Forelimb muscle (tissue), 1 donor: ENCODE data around the gene MSH5. TPM values are rescaled to one million over a fixed set of nuclear protein-coding genes. Genes with fewer than 3 reads are reported as not detected.
A peak's percentile ranks its signal among the peaks of the same experiment; 100 is the strongest.

Experiments
- DNase-seq: peaks from one replicate; pipeline ENCODE4 v3.0.0-alpha.2; 2013; ENCODE audit warnings: low read depth
- polyA plus RNA-seq: library from polyadenylated mRNA; unstranded; fragments of 120-200 nt; gene quantifications from one replicate; pipeline ENCODE4 v1.2.1, GENCODE V29; 2013; ENCODE audit not compliant: insufficient read length

MSH5 gene
- polyA plus RNA-seq, 1 donor = 14.2 TPM

GRCh38 chr6:31729979-31730630 is 9.7 kb upstream of the MSH5 start:
- DNase-seq = peak; percentile 74

DNA sequence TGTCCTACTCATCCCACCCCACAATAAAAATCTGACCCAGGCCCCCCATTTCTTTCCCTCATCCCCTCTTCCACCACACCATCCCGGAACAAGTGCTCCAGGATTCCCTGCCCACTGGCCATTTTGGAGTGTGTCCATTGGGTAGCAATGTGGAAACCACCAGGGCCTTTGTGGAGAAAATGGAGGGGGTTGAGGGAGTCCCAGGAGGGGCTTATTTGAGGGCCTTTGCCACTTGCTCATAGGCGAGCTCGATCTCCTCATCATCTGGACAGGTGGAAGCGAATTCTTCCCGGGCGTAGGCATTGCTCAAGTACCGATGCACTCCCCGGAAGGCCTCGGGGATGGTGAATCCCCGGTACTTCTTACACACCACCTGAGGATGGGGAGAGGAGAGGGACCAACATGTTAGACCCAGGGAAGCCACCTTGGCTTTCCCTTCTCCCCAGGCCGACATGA is 9.1 kb upstream of the MSH5 start:
- no peak for DNase-seq

GRCh38 chr6:31732029-31732428 is 7.8 kb upstream of the MSH5 start:
- no peak for DNase-seq

DNA sequence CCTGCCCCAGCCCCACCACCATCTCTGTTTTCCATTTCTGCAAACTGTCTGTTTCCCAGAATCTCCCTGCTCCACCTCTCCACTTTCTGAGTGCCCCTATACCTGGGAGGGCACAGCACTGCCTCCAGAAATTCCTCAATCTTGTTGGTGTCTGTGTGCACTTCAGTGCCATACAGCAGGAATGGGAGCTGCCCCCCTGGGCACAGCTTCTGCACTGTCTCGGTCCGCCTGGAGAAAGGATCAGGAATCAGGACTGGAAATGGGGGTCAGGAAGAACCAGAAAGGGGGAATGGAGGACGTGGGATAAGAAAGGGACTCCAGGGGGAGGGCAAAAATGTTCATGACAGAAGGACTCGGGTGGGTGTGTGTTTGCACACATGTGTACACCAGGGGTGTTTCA is 6.1 kb upstream of the MSH5 start:
- DNase-seq = no peak

- no peak for DNase-seq
Observed at GRCh38 chr6:31734247-31734820, 5.5 kb upstream of the MSH5 start.

GRCh38 chr6:31734821-31735406 is 4.9 kb upstream of the MSH5 start:
- DNase-seq = no peak

- no peak for DNase-seq
Observed at GRCh38 chr6:31736021-31736767, 3.6 kb upstream of the MSH5 start, which contains the start of gene CLIC1. TSS of gene CLIC1 (minus strand) at chr6:31736530. CDS start at chr6:31736300, 230 bp downstream.

- DNase-seq = no peak
Observed at GRCh38 chr6:31736768-31737314, 3.0 kb upstream of the MSH5 start.

- DNase-seq = no peak
Observed at GRCh38 chr6:31737315-31737990, 2.4 kb upstream of the MSH5 start.

DNA sequence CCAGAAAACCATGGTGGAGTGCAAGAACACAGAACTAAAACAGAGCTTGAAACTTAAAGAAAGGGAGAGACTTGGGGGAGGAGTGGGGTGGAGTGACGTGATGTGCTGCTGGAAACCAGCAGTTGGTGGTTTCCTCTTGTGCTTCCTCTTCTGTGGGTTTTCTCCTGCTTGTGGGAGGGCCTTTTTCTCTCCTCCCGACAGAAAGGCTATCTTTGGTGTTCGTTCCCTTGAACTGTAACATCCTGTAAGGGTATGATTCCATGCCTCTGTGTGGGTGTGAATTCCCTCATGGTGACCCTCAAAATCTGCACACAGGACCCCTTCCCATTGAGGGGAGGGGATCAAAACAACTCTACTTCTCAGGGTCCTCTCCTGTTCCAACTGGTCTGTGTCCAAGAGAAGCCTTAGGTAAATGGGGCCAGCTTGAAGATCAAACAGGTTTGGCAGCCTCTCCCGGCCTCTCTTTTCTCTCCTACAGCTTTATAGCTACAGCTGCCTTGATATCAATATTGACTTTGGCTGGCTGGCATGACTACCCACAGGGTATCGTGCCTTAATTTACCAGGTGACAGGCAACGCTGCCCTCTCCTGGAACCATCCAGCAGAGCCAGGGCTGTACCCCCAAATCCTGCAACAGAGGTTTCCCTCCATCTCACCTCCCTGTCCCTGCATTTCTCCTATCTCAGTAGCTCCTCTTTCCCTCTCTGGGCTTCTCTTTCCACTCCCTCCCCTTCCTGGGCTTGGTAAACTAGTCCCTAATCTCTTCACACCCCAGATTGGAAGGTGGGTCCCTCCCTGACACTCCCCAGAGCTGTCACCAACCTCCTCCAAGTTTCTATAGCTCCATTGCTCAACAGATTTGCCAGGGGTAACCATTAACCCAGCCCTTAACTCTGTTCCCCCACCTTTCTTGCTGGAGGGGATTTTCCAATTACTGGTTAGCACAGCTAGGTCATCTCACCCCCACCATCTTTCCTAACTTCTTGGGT is 1.5 kb upstream of the MSH5 start:
- no peak for DNase-seq

DNA sequence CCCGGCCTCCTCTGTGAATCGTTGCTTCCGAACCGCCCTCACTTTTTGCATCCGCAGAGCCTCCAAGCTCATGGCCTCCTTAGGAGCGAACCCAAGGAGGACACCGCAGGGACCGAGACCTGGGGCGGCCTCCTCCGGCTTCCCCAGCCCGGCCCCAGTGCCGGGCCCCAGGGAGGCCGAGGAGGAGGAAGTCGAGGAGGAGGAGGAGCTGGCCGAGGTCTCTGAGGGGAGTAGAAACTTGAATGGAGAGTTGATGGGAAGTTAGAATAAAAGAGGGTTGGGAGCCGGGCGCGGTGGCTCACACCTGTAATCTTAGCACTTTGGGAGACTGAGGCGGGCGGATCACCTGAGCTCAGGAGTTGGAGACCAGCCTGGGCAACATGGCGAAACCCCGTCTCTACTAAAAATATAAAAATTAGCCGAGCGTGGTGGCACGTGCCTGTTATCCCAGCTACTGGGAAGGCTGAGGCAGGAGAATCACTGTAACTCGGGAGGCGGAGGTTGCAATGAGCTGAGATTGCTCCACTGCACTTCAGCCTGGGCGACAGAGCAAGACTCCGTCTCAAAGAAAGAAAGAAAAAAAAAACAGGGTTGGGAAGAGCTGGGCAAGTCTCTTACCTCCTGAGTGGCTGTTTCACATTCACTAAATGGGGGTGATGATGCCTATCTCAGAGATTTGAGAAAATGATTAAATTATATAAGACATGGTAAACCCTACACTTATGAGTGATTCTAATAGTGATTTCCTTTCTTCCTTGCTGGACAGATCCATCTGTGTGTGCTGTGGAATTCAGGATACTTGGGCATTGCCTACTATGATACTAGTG is 805 bp downstream of the MSH5 start:
- DNase-seq = no peak

DNA sequence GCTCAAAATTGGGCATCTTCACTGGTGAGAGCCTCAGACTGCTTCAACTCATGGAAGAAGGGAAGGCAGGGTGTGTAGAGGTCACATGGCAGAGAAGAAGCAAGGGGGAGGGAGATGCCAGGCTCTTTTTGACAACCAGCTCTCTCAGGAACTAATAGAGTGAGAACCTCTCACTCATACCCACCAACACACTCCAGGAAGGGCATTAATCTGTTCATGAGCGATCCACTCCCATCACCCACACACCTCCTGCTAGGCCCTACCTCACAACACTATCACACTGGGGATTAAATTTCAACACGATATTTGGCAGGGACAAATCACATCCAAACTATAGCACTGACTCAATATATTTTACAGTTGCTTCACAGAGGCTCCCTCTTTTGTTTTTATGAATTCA is 2.0 kb downstream of the MSH5 start:
- no peak for DNase-seq

DNA sequence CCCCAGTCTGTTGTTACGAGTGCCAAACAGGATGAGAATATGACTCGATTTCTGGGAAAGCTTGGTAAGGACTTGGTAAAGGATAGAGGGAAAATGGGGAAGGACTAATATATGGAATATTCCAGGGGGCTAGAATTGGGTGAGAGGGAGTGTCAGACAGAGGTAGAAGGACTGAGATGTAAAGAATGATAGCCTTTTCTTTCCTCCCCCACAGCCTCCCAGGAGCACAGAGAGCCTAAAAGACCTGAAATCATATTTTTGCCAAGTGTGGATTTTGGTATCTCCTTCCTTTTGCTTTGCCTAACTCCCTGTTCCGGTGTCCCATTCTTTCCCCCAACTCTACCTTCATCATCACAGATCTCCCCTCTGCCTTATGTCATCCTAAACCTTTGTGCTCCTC is 3.1 kb downstream of the MSH5 start:
- DNase-seq = no peak

DNA sequence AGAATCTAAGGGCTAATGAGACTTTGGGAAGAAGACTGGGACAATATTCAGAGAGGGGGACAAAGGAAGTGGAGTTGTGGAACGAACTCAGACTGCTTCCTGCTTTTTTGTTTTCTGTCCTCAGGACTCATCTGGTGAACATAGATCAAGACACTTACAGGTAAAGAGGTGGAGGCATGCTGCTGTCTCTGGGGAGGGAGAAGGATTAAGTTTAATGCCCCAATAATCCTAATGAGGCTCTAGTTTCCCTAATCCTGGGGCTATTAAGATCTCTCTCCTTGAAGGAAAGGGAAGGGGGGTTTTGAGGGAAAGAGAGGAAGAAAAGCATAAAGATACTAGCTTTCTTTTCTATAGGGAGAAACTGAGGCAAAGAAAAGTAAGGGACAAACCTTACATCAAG is 4.6 kb downstream of the MSH5 start:
- DNase-seq = no peak

DNA sequence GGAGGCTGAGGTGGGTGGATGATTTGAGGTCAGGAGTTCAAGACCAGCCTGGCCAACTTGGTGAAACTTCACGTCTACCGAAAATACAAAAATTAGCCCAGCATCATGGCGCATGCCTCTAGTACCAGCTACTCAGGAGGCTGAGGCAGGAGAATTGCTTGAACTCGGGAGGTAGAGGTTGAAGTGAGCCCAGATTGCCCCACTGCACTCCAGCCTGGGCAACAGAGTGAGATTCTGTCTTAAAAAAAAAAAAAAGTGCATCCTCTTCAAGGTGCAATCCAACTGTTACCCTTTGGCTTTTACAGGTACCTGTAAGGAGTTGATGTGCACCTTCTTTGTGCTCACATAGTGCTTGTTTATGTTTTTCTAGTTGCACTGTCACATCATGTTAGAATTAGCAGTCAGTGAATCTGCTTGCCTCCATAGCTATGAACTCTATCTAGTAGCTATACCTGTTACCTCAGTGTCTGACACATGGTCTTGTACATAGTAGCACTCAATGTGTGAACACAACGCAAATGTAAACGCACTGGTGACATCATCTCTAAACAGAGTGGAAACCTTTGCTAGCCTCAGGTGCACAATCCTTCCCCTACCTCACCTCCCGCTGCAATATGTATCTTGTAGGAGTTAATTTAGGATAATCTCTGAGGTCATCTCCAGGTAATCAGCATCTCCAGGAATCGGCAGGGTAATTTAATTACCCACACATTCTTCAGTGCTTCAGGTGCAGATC is 9.7 kb downstream of the MSH5 start:
- no peak for DNase-seq

DNA sequence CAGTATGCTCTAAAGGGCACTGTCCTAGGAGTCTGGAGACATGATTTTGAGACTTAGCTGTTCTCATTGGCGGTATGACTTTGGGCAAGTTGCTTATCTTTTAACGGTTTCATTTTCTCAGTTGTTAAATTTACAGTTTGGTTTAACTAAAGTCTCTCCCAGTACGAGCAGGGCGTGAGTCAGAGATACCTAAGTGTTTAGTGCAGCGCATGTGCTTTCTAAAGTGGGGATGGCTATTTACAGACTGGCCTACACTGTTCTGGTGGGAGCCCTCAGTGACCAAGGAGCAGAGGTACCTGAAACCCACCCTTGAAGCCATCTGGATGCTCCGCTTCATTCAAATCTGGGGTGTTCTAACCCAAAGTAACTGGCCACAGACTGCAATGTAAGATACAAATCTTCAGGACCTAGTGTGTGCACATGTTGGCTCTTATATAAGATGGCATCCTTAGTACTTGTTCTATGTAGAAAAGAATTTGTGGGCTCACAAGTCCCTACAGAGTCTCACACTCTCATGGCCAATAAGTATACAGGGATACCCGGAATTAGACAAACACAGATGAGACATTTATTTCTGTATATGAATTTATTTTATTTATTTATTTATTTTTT is 10.7 kb downstream of the MSH5 start:
- no peak for DNase-seq

DNA sequence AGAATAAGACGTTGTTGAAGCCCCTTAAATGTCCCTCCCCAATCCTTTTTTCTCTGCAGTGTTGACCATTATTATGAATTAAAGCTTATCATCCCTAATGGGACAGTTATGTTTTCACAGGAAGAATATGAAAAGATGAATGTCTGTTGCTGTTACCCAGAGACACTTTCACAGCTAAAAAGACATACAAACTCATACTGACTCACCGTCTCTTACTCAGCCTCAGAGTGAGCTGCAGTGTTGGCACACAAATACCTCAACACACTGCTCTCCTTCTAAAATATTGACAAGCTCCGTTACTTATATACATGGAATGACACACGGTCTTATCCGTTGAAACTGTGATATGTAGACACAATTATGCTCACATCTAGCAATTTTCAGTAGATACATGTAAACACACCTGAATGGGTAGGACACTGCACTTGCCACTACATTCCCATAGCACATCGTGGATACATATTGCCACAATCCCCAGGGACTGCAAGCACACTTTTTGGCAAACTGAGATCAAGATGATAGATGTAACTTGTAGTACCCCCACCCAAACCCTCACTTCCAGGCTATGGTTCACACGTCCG is 13.0 kb downstream of the MSH5 start:
- DNase-seq = no peak

DNA sequence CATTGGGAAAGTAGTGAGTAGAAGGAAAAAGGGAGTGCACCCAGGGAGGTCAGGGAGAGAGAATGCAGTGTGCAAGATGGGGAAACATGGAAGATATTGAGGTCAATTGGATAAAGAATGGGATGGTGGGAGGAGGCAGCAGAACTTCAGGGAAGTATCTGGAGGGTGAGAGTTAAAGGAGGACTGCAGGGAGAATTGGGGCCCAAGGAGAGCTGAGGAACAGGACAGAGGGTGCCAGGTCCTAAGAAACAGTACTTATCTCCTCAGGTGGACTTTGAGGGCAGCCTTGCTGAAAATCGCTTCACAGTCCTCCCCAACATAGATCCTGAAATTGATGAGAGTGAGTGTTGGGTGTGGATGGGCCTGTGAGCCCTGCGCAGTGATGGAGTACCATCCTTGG is 18.5 kb downstream of the MSH5 start:
- no peak for DNase-seq
